ENCODE data around the gene PVALB.
A peak's percentile ranks its signal among the peaks of the same experiment; 100 is the strongest.

Gene PVALB

GRCh38 chr22:36840106-36840505 is 23.3 kb upstream of the PVALB start:
- no peak for DNase-seq

GRCh38 chr22:36839356-36840073 is 22.7 kb upstream of the PVALB start:
- no peak for DNase-seq

GRCh38 chr22:36838119-36839030 is 21.5 kb upstream of the PVALB start:
- no peak for DNase-seq

- DNase-seq, result no peak
Measured at GRCh38 chr22:36835903-36836302, 19.1 kb upstream of the PVALB start.

- DNase-seq, result peak; percentile 29
Measured at GRCh38 chr22:36833073-36833472, 16.2 kb upstream of the PVALB start.

GRCh38 chr22:36831717-36832116 is 14.9 kb upstream of the PVALB start:
- DNase-seq, result no peak

GRCh38 chr22:36831206-36831605 is 14.4 kb upstream of the PVALB start:
- no peak for DNase-seq

- DNase-seq, result no peak
Measured at GRCh38 chr22:36830601-36831000, 13.8 kb upstream of the PVALB start.

- DNase-seq, result no peak
Measured at GRCh38 chr22:36829370-36830002, 12.7 kb upstream of the PVALB start.

GRCh38 chr22:36828815-36829214 is 12.0 kb upstream of the PVALB start:
- no peak for DNase-seq

- DNase-seq, result no peak
Measured at GRCh38 chr22:36826262-36826661, 9.4 kb upstream of the PVALB start.

- no peak for DNase-seq
Measured at GRCh38 chr22:36824655-36825054, 7.8 kb upstream of the PVALB start.

- no peak for DNase-seq
Measured at GRCh38 chr22:36823186-36823839, 6.5 kb upstream of the PVALB start.

- no peak for DNase-seq
Measured at GRCh38 chr22:36822581-36822980, 5.7 kb upstream of the PVALB start.

GRCh38 chr22:36819112-36819511 is 2.3 kb upstream of the PVALB start:
- no peak for DNase-seq

GRCh38 chr22:36818010-36818642 is 1.3 kb upstream of the PVALB start:
- no peak for DNase-seq

- no peak for DNase-seq
Measured at GRCh38 chr22:36817525-36817848, 652 bp upstream of the PVALB start.

- DNase-seq, result peak; percentile 18
Measured at GRCh38 chr22:36816339-36816635, 548 bp downstream of the PVALB start.

- DNase-seq, result no peak
Measured at GRCh38 chr22:36815558-36816338, 1.1 kb downstream of the PVALB start.

GRCh38 chr22:36814801-36815200 is 2.0 kb downstream of the PVALB start:
- no peak for DNase-seq

GRCh38 chr22:36811094-36811800 is 5.6 kb downstream of the PVALB start:
- peak; percentile 45 for DNase-seq

GRCh38 chr22:36809351-36809750 is 7.5 kb downstream of the PVALB start:
- DNase-seq, result no peak

Data from hematopoietic multipotent progenitor cell treated with erythropoietin and hydrocortisone succinate and interleukin-3 and kit ligand, for 4 days (in vitro differentiated cells).